GM19099 (cell line): ENCODE data around the gene PRDM7.

Experiments
- POLR2A ChIP-seq: IDR thresholded peaks from 3 replicates; pipeline ENCODE4 v1.6.1; 2011; ENCODE audit warnings: low read depth; ENCODE audit not compliant: insufficient read length; ENCODE audit errors: extremely low read depth

Gene PRDM7

GRCh38 chr16:90031931-90032673, 45.0 kb downstream of the PRDM7 start:
- TF ChIP-seq POLR2A: no peak

DNA sequence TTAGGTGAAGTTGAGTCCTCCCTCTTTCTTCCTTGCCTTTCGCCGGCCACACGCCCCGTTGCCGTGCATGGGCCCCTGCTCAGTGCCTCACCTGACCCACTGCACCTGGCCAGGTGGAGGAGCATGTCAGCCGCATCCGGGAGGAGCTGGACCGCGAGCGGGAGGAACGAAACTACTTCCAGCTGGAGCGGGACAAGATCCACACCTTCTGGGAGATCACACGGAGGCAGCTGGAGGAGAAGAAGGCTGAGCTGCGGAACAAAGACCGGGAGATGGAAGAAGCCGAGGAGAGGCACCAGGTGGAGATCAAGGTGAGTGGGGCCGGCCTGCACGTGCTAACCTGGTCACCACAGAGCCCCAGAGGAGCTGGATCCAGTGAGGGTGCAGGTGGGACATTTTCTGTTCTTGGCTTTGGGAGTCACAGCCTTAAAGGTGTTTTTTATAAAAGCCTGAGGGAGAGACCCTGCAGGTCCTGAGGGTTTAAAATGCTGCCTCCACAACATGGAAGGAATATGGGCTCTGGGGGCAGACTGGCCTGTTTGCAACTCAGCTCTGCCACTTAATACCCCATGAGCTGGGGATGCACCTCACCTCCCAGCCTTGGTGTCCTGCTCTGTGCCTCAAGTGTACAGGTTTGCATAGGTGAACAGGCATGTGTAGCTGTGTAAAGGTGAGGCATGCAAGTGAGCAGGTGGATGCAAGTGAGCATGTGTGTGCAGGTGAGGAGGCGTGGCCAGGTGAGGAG, 45.8 kb downstream of the PRDM7 start:
- no peak for TF ChIP-seq POLR2A

DNA sequence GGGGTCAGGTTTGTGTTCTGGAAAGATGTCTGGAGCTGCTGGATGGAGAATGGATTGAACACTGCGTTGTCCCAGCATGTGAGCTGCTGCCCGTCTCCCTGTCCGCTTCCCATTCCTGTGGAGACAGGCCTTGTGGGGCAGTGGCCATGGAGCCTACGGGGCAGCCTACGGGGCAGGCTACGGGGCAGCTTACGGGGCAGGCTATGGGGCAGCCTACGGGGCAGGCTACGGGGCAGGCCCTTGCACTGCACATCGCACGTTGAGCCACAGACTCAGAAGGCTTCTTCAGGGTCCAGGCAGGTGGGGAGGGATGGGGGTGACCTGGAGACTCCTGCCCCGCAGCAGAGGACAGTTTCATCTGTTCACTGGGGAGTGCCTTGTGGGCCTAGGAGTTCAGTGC, 48.1 kb downstream of the PRDM7 start:
- no peak for TF ChIP-seq POLR2A

DNA sequence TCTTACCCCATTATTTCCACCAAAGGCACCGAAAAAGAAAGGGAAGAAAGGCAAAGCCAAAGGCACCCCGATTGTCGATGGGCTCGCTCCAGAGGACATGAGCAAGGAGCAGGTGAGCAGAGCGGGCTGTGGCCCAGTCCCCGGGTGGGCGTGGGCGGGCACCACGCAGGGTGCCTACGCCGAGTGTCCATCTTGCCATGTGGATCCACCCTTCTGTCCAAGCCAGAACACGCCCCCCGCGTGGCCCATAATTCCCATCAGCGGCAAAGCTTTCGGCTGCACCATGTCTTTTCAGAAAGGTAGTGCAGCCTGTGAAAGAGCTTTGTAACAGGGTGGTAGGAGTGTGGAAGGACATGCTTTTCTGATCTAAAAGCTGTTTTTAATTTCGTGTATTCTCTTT, 49.5 kb downstream of the PRDM7 start:
- TF ChIP-seq POLR2A: no peak

DNA sequence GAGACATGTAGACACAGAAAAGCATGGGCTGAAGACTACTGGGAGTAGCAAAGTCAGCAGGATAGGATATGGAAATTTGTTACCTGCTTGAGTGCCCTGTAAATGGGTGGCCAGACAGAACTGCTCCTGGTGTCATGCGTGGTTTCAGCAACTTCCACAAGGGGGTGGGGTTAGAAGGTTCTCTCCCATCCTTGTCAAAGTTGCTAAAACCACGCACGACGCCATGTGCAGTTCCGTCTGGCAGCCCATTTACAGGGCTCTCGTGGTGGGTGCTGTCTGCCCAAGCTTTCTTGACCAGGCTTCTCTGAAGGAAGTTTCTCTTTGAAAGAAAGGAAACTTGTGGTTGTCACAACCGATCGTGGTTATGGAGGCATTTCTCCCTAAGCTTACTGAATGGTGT, 51.0 kb downstream of the PRDM7 start:
- no peak for TF ChIP-seq POLR2A

GRCh38 chr16:90023078-90023447, 54.1 kb downstream of the PRDM7 start:
- TF ChIP-seq POLR2A: no peak

DNA sequence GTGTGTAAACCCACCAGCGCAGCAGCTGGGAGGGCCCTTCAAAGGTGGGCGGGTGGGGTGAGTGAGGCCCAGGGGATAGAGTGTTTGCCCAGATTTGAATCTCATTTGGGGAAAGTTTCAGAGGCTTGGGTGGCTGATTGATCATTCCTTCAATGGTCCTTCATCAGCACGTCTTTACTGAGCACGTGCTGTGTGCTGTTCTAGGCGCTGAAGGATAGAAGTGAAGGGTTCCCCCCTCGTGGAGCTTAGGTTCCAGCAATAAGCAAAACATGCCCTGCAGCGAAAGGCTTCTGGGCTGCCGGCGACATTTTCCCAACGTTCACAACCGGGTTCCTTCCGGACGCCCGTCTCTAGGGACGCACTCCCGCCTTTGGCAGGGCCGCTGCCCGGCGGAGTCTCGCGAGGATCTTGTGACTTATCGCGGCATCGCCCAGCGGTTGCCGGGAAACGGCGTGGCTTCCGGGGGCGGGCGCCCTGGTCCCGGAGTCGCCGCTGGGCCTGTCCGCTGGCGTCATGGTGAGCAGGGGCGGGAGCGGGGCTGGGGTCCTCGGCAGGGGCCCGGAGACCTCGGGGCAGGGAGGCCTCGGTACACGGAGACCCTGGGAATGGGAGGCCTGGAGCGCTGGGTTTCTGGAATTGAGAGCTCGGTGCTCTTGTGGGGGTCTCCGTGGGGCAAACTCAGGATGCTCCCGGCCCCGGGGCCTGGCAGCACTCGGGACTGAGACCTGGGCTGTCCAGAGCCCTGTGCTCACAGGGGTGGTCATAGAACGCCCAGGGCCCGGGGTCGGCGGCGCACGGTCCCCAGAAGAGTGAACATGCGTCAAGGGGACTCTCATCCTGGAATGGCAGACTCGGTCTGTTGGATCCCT, 54.7 kb downstream of the PRDM7 start:
- TF ChIP-seq POLR2A: peak; percentile 68

- TF ChIP-seq POLR2A: no peak
These were observed 56.2 kb downstream of the PRDM7 start for GRCh38 chr16:90020838-90021382.

GRCh38 chr16:90020260-90020837, 56.8 kb downstream of the PRDM7 start:
- no peak for TF ChIP-seq POLR2A

GRCh38 chr16:90019543-90020259, 57.4 kb downstream of the PRDM7 start:
- TF ChIP-seq POLR2A: peak; percentile 34

- peak; percentile 10 for TF ChIP-seq POLR2A
These were observed 58.2 kb downstream of the PRDM7 start, which contains the start of gene DBNDD1 for GRCh38 chr16:90018652-90019542. Gene DBNDD1 (minus strand): TSS chr16:90019456. CDS start chr16:90019341, 115 bp downstream.

- no peak for TF ChIP-seq POLR2A
These were observed 58.9 kb downstream of the PRDM7 start for GRCh38 chr16:90018297-90018651.

- TF ChIP-seq POLR2A: no peak
These were observed 60.7 kb downstream of the PRDM7 start for GRCh38 chr16:90016339-90016950.

DNA sequence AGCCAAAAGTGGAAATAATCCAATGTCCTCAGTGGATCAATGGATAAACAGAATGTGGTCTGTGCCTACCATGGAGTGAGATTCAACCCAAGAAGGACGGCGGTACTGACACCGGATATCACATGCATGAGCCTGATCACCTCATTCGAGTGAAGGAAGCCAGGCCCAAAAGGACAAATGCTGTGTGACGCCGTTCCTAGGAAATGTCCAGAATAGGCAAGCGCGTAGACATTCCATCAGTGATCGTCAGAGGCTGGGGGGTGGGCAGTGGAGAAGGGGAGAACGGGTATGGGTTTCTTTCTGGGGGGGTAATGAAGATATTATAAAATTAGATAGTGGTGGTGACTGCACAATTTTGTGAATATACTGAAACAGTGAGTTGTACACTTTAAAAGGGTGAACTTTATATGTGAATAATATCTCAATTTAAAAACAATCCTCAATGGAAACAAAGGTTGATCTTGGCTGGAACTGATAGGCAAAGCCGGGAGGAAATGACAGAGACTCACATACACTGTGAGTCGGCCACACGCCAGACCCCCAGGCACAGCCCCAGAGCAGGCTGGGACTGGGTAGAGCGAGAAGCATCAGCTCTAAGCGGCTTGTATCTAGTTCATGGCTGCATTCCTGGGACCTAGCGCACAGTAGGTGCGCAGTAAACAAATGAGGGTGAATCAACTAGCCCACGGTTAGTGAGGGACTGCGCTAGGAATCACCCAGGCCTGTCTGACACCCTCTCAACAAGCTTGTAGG, 61.4 kb downstream of the PRDM7 start:
- TF ChIP-seq POLR2A: no peak
